Osteocyte (in vitro differentiated cells): ENCODE results near the gene GRB10. TPM values are rescaled to one million over a fixed set of nuclear protein-coding genes. Genes with fewer than 3 reads are reported as not detected.

ENCODE experiments used
- DNase-seq: peaks from one replicate; pipeline ENCODE4 v3.0.0; 2021; ENCODE audit warnings: mixed read lengths; ENCODE audit not compliant: unreplicated experiment; ENCODE audit errors: extremely low spot score
- H3K27ac Mint-ChIP-seq: one replicate; pipeline ENCODE4 v1.8.0; 2021; ENCODE audit warnings: mild to moderate bottlenecking, mixed read lengths; ENCODE audit not compliant: unreplicated experiment
- H3K27me3 Mint-ChIP-seq: one replicate; pipeline ENCODE4 v1.8.0; 2021; ENCODE audit warnings: mixed read lengths; ENCODE audit not compliant: unreplicated experiment
- H3K36me3 Mint-ChIP-seq: one replicate; pipeline ENCODE4 v1.8.0; 2021; ENCODE audit warnings: mixed read lengths; ENCODE audit not compliant: unreplicated experiment
- H3K4me1 Mint-ChIP-seq: one replicate; pipeline ENCODE4 v1.8.0; 2021; ENCODE audit warnings: mixed read lengths; ENCODE audit not compliant: unreplicated experiment
- H3K4me3 Mint-ChIP-seq: one replicate; pipeline ENCODE4 v1.8.0; 2021; ENCODE audit warnings: mild to moderate bottlenecking, moderate library complexity, mixed read lengths; ENCODE audit not compliant: unreplicated experiment
- H3K9me3 Mint-ChIP-seq: one replicate; pipeline ENCODE4 v1.8.0; 2021; ENCODE audit warnings: mixed read lengths; ENCODE audit not compliant: unreplicated experiment
- total RNA-seq: library from RNA; stranded (reverse); gene quantifications from 2 replicates; pipeline ENCODE4 v1.2.1, GENCODE V29; 2021
- TF ChIP-seq, protein P1 (sequence below): fragments of 200-600 bp; sonication (generic); IDR thresholded peaks from 2 replicates; pipeline ENCODE4 v1.5.0; 2021; ENCODE audit warnings: antibody characterized with exemption, mild to moderate bottlenecking, moderate library complexity

GRB10 gene
- total RNA-seq, 1 donor from 2014 or later: 51.3 TPM

DNA sequence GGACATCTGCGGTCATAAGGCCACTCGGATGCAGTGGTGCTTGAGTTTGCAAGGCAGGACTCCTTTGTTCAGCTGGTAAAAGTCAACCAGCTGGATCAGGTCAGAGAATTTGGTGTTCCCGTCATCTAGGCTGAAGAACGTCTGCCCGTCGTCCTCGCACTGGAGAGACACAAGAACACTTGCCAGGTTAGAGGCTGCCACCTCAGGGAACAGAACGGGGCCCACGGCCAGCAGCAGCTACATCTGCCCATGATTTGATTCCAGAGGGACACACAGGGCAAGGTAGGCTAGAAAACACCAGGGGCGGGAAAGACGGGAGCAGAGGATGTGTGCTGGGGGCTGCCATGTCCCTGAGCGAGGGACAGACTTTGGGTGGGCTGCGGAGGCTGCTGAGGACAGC, 189.8 kb downstream of the GRB10 start:
- Mint-ChIP-seq H3K9me3 (no peaks in the 10 kb centered on the region), H3K27ac (no peak overlapping the region), H3K36me3 (peaks cover 45% of the 10 kb centered on the region), H3K4me3 (no peak overlapping the region), H3K27me3 (no peaks in the 10 kb centered on the region), H3K4me1 (no peaks in the 10 kb centered on the region)
- DNase-seq: peak; percentile 78
- TF ChIP-seq, protein P1, sequence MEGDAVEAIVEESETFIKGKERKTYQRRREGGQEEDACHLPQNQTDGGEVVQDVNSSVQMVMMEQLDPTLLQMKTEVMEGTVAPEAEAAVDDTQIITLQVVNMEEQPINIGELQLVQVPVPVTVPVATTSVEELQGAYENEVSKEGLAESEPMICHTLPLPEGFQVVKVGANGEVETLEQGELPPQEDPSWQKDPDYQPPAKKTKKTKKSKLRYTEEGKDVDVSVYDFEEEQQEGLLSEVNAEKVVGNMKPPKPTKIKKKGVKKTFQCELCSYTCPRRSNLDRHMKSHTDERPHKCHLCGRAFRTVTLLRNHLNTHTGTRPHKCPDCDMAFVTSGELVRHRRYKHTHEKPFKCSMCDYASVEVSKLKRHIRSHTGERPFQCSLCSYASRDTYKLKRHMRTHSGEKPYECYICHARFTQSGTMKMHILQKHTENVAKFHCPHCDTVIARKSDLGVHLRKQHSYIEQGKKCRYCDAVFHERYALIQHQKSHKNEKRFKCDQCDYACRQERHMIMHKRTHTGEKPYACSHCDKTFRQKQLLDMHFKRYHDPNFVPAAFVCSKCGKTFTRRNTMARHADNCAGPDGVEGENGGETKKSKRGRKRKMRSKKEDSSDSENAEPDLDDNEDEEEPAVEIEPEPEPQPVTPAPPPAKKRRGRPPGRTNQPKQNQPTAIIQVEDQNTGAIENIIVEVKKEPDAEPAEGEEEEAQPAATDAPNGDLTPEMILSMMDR: no peak

DNA sequence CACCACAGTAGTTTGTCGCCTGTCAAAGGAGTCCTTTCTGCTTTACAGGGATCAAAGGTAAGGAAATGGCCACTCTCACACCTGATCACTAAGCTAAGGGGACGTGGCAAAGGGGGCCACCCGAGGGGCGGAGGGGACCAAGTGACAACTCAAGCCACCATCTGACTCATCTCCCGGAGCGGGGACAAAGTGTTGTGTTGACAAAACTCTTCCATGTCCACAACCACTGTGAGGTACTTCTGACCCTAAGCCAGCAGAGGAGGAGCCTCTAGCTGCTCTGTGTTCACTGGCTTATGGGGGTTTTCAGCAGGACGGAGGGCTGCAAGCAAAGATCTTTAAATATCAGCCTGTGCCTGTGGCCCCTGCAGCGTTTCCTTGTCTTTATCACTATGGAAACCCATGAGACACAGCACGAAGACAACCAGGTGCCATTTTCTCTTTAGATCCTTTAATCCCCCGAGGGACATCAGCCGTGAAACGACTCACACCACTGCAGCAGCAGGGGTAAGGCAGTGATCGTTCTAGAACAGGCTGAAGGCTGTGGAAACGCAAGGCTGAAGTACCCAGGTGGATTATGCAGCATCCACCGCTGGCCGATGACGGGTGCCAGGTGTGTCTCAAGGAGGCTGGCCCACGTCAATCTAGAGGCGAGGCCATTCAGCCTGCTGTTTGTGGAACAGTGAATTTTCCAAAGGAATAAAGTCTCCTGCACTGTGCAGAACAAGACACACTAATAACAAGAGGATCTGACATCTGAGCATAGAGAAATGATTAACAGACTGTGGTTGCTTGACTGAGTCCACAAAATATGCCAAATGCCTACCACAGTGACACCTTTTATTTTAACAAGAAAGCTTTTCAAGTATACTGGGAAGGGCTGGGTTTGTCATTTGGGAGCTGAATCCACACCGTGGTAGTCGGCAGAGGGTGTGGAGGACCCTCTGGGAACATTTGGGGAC, 190.9 kb downstream of the GRB10 start:
- H3K4me3 Mint-ChIP-seq: no peak overlapping the region
- no peaks in the 10 kb centered on the region for H3K4me1 Mint-ChIP-seq
- TF ChIP-seq, protein P1: no peak
- no peaks in the 10 kb centered on the region for H3K9me3 Mint-ChIP-seq
- peaks cover 44% of the 10 kb centered on the region for H3K36me3 Mint-ChIP-seq
- no peaks in the 10 kb centered on the region for H3K27me3 Mint-ChIP-seq
- no peak overlapping the region for H3K27ac Mint-ChIP-seq
- no peak for DNase-seq

DNA sequence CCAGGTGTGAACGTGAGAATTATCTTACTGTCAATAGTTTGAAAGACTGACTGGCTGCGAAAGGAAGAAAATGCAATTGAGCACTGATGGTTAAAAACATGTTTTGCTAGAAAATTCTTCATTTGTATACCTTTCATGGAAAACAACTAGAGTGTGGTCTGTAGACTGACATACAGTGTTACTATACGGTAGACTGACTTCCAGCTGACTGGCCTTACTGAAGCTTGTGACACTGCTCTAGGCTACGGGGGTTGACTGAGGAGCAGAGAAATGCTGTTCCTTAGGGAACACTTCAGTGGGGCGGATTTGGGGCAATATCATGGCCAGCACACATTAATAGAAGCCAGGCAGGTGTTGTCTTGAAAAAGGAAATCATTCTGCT, 191.6 kb downstream of the GRB10 start:
- Mint-ChIP-seq H3K27ac (no peak overlapping the region), H3K27me3 (no peaks in the 10 kb centered on the region), H3K4me3 (no peak overlapping the region), H3K9me3 (no peaks in the 10 kb centered on the region), H3K36me3 (peaks cover 37% of the 10 kb centered on the region), H3K4me1 (no peaks in the 10 kb centered on the region)
- TF ChIP-seq, protein P1: no peak
- no peak for DNase-seq

DNA sequence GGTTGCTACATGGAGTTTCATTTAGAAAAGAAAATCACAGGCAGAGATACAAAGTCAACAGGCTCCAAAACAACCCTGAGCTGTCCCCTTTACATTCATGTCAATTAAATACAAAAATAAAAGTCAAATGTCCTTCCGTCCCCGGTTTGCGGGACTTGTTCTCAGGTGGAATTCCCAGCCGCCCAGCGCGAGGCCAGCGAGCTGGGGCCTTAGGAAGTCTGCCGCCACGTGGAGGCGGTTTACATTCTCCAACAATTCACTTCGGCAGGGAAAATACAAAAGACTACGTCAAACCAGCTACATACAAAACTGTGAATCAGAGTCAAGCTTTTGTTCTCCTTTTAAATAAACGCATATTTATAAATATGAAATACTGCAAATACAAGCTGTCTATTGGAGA, 192.2 kb downstream of the GRB10 start:
- Mint-ChIP-seq H3K4me3 (no peak overlapping the region), H3K36me3 (peaks cover 32% of the 10 kb centered on the region), H3K9me3 (no peaks in the 10 kb centered on the region), H3K27me3 (no peaks in the 10 kb centered on the region), H3K4me1 (no peaks in the 10 kb centered on the region), H3K27ac (no peak overlapping the region)
- DNase-seq: no peak
- TF ChIP-seq, protein P1: no peak

DNA sequence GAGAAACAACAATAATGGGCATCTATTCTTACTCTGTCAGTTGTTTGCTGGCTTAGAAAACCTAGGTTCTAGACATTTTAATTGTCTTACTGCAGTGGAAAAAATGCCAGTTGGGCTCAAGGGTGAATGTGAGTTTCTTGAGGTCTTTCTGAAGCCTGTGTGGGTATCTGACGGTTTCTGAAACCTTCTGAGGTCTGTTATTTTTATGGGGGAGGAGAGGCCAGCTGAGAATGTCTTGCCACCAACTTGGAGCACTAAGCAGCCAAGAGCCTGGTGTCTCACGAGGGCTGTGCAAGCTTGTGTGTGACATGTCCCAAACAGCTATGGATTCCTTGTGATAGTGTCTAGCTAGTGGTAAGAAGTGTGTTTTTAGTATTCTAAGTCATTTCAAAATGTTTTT, 193.3 kb downstream of the GRB10 start:
- H3K9me3 Mint-ChIP-seq: no peaks in the 10 kb centered on the region
- H3K27me3 Mint-ChIP-seq: no peaks in the 10 kb centered on the region
- H3K27ac Mint-ChIP-seq: peak overlapping the region; percentile 5
- TF ChIP-seq, protein P1: no peak
- H3K36me3 Mint-ChIP-seq: peaks cover 26% of the 10 kb centered on the region
- H3K4me1 Mint-ChIP-seq: no peaks in the 10 kb centered on the region
- peak; percentile 13 for DNase-seq
- no peak overlapping the region for H3K4me3 Mint-ChIP-seq
